ENCODE data around the gene CPEB4.

DNA sequence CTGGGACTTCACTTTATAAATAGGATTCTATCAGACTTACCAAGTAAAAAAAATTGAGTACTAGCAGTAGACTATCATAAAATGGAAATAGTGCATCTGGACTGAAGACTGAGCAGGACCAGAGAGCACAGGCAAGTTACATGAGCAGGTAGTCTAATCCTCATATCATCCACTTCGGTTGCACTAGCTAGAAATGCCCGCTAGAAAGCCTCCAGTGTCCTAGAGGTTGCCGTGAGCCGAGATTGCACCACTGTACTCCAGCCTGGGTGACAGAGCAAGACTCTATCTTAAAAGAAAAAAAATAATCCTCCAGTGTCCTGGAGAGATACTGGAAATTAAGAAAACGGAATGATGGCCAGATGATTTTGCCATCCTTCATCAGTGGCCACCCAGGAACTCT lies 120.8 kb downstream of the CPEB4 start:
- TF ChIP-seq, protein P1, sequence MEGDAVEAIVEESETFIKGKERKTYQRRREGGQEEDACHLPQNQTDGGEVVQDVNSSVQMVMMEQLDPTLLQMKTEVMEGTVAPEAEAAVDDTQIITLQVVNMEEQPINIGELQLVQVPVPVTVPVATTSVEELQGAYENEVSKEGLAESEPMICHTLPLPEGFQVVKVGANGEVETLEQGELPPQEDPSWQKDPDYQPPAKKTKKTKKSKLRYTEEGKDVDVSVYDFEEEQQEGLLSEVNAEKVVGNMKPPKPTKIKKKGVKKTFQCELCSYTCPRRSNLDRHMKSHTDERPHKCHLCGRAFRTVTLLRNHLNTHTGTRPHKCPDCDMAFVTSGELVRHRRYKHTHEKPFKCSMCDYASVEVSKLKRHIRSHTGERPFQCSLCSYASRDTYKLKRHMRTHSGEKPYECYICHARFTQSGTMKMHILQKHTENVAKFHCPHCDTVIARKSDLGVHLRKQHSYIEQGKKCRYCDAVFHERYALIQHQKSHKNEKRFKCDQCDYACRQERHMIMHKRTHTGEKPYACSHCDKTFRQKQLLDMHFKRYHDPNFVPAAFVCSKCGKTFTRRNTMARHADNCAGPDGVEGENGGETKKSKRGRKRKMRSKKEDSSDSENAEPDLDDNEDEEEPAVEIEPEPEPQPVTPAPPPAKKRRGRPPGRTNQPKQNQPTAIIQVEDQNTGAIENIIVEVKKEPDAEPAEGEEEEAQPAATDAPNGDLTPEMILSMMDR (IDR thresholded peaks at IDR 0.05): no peak
- no peak for TF ChIP-seq POLR2A (IDR thresholded peaks at IDR 0.05)

Measured in uterus (tissue), 2 donors.